Ovary (tissue), 9 donors: ENCODE measurements around the gene DNHD1. TPM values are rescaled to one million over a fixed set of nuclear protein-coding genes. Genes with fewer than 3 reads are reported as not detected.

ENCODE experiments used
- DNase-seq, 5 donors: peaks; one replicate each; pipeline ENCODE4 v3.0.0-alpha.2; 2019 to 2020
- H3K27ac ChIP-seq, 2 donors: fragments of 200-600 bp; one replicate each; pipeline versions ENCODE4 v1.5.1 to v1.8.0; 2019 to 2022
- H3K27me3 ChIP-seq: fragments of 200-600 bp; one replicate; pipeline ENCODE4 v1.8.0; 2022
- H3K36me3 ChIP-seq: fragments of 200-600 bp; sonication (generic); one replicate; pipeline ENCODE4 v1.5.1; 2019
- H3K4me1 ChIP-seq: one replicate; pipeline ENCODE4 v1.8.1; 2013; ENCODE audit warnings: mild to moderate bottlenecking, moderate library complexity; ENCODE audit not compliant: insufficient read depth
- H3K4me3 ChIP-seq: fragments of 200-600 bp; sonication (generic); one replicate; pipeline ENCODE4 v1.5.1; 2017
- H3K9me3 ChIP-seq, 2 donors: fragments of 200-600 bp in 1 of 2; sonication (generic) in 1 of 2; one replicate each; pipeline versions ENCODE4 v1.5.1 to v1.8.1; 2013 to 2019; ENCODE audit warnings: mild to moderate bottlenecking in 1 of 2, moderate library complexity in 1 of 2
- EP300 ChIP-seq: sonication (generic); formaldehyde crosslinking; IDR thresholded peaks from one replicate; pipeline ENCODE4 v1.6.1; 2017; ENCODE audit warnings: antibody characterized with exemption
- POLR2A ChIP-seq: fragments of 450-650 bp; IDR thresholded peaks from one replicate; pipeline ENCODE4 v1.6.1; 2017; ENCODE audit warnings: antibody characterized with exemption, mild to moderate bottlenecking, moderate library complexity
- WGBS, 3 donors: extraction: QIAGEN DNeasy Blood & Tissue Kit in 1 of 3; methylation state at CpG; one replicate each; pipeline versions ENCODE4 v1.1.5 to v1.1.7; 2013 to 2017; 5-methylcytosine and 5-hydroxymethylcytosine counted together
- intact Hi-C, 4 donors: fragments of 100-400 bp; cut with DNase I; formaldehyde crosslinking; loops; one replicate each; pipeline versions ENCODE4 v1.11.0 to v1.15.1; 2022 to 2023
- polyA plus RNA-seq, 2 donors: library from polyadenylated mRNA; stranded (reverse); fragments of 200-250 nt in 1 of 2; fragments of 350-450 nt in 1 of 2; fragmentation: Illumina TruSeq in 1 of 2; extraction: RNeasy Lipid Tissue Mini Kit (QIAGEN cat#74804) in 1 of 2; gene quantifications; one replicate each; pipeline ENCODE4 v1.2.3, GENCODE V29; 2013 to 2014
- total RNA-seq, 7 donors: library from RNA; depleted of rRNA in 2 of 7; stranded (reverse); fragments of >200 nt in 2 of 7; fragmentation: NEBNext Ultra II Directional in 3 of 7; extraction: Animal tissue kit (Norgen Biotek cat#: 25700) in 3 of 7; gene quantifications; one replicate each; pipeline versions ENCODE4 v1.1.0 to v1.2.4, GENCODE V29; 2016 to 2023
- TF ChIP-seq, protein P1 (sequence below), 3 donors: fragments of 450-650 bp in 2 of 3; fragments of 200-600 bp in 1 of 3; IDR thresholded peaks; one replicate each; pipeline versions ENCODE4 v1.5.1 to v1.8.0; 2016 to 2022; ENCODE audit warnings: antibody characterized with exemption in 3 of 3, mild to moderate bottlenecking in 1 of 3
- donor health status: DM: no; HTN: no; CAD: no; lungs with moderate emphysema.
- donor health status: DM: no; HTN: no; CAD: no.
- donor health status: Bipolar disorder and iron deficiency.
- donor health status: DM: yes; HTN: yes; CAD: no.
- donor health status: DM: no; HTN: no; CAD: no.
- donor health status: DM: yes; HTN: yes; CAD: no.

The DNHD1 gene
- total and polyA plus RNA-seq, 9 donors, result 4.0 to 27.6 (median 9.2) TPM

DNA sequence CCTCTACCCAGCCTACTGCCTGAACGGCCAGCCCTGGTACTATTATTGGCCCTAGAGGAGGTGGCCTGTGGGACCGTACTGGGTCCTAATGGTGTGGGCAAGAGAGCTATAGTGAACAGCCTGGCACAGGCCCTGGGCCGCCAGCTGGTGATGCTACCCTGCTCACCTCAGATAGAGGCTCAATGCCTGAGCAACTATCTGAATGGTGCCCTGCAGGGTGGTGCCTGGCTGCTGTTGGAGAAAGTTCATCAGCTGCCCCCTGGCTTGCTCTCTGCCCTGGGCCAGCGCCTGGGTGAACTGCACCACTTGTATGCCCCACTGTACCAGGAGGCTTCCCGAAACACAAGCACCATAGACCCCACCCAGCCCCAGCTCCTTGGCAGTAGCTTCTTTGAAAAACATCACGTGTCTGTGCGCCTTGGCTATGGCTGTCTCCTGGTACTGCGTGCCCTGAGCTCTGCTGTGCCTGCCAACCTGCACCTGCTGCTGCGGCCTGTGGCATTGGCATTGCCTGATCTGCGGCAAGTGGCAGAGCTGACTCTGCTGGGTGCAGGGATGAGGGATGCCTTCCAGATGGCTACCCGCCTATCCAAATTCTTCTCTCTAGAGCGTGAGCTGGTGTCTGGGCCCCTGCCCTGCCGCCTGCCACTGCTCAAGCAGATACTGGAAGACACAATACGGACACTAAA, 49.0 kb downstream of the DNHD1 start:
- WGBS, 3 donors, result 96% methylated on average over 14 of the region's 14 CpGs
- Histone ChIP-seq H3K9me3 (no peaks in the 10 kb centered on the region), H3K4me1 (no peaks in the 10 kb centered on the region), H3K36me3 (no peaks in the 10 kb centered on the region), H3K27me3 (no peaks in the 10 kb centered on the region), H3K27ac (no peak overlapping the region), H3K4me3 (no peak overlapping the region)
- DNase-seq, result no peak
- TF ChIP-seq POLR2A (no peak), EP300 (no peak)
- TF ChIP-seq, protein P1, sequence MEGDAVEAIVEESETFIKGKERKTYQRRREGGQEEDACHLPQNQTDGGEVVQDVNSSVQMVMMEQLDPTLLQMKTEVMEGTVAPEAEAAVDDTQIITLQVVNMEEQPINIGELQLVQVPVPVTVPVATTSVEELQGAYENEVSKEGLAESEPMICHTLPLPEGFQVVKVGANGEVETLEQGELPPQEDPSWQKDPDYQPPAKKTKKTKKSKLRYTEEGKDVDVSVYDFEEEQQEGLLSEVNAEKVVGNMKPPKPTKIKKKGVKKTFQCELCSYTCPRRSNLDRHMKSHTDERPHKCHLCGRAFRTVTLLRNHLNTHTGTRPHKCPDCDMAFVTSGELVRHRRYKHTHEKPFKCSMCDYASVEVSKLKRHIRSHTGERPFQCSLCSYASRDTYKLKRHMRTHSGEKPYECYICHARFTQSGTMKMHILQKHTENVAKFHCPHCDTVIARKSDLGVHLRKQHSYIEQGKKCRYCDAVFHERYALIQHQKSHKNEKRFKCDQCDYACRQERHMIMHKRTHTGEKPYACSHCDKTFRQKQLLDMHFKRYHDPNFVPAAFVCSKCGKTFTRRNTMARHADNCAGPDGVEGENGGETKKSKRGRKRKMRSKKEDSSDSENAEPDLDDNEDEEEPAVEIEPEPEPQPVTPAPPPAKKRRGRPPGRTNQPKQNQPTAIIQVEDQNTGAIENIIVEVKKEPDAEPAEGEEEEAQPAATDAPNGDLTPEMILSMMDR (IDR thresholded peaks at IDR 0.05), result no peak
- intact Hi-C loops, result no loop called here

DNA sequence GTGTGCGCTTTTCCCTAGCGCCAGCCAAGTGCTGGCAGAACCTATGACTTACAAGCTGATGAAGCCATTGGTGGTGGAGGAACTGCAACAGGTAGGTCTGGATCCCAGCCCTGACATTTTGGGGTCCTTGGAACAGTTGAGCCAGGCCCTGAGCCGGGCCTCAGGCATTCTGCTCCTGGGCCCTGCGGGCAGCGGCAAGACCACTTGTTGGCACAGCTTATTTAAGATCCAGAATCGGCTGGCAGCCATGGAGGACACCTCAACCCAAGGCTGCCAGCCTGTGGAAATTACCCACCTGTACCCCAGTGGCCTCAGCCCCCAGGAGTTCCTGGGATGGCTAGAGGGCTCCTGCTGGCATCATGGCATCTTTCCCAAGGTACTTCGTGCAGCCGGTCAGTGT, 49.7 kb downstream of the DNHD1 start:
- no peak for TF ChIP-seq EP300
- TF ChIP-seq, protein P1 (IDR thresholded peaks at IDR 0.05), result no peak
- TF ChIP-seq POLR2A, result no peak
- WGBS, 3 donors, result 95 to 97% (median 97%) methylated on average over 8 of the region's 8 CpGs
- no peak overlapping the region for H3K27ac ChIP-seq
- no peaks in the 10 kb centered on the region for H3K27me3 ChIP-seq
- intact Hi-C loops, result no loop called here
- no peaks in the 10 kb centered on the region for H3K4me1 ChIP-seq
- H3K9me3 ChIP-seq, result no peaks in the 10 kb centered on the region
- H3K36me3 ChIP-seq, result no peaks in the 10 kb centered on the region
- no peak overlapping the region for H3K4me3 ChIP-seq
- no peak for DNase-seq

DNA sequence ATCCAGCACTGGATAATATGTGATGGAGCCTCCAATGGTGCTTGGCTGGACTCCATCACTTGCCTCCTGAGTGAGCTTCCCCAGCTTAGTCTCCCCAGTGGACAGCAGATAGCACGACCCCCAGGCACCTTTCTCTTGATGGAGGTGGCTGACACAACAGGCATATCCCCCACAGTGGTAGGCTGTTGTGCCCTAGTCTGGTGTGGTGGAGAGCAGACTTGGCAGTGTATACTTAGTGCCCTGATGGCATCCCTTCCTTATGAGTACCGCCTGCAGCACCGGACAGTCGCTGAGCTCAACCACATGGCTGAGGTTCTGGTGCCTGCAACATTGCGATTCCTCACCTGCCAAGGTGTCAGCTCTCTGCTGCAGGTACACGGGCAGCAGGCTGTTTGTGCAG, 50.1 kb downstream of the DNHD1 start:
- WGBS, 3 donors, result 93 to 97% (median 96%) methylated on average over 3 to 6 of the region's 6 CpGs
- no peak overlapping the region for H3K27ac ChIP-seq
- TF ChIP-seq POLR2A (no peak), EP300 (no peak)
- TF ChIP-seq, protein P1 (IDR thresholded peaks at IDR 0.05), result no peak
- H3K36me3 ChIP-seq, result no peaks in the 10 kb centered on the region
- no peaks in the 10 kb centered on the region for H3K4me1 ChIP-seq
- DNase-seq, result no peak
- H3K27me3 ChIP-seq, result no peaks in the 10 kb centered on the region
- intact Hi-C loops, result no loop called here
- H3K4me3 ChIP-seq, result no peak overlapping the region
- no peaks in the 10 kb centered on the region for H3K9me3 ChIP-seq

DNA sequence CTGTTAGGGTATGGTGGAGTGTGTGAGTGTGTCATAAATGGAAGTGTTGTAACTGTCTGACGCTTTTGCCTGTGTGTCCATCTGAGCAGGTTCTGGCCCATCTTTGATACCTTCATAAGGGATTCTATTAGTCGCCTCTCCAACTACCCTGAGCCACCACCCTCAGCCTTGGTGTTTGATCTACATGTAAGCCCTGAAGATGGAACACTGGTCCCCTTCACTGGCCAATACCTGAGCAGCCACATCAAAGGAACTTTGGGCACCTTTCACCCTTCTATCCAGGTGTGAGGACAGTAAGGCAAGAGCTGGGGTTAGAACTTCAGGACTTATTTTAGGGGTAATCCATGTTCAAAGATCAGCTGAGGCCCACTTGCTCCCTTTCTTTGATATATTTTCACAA, 51.0 kb downstream of the DNHD1 start:
- Histone ChIP-seq H3K27me3 (no peaks in the 10 kb centered on the region), H3K4me1 (no peaks in the 10 kb centered on the region), H3K27ac (no peak overlapping the region), H3K4me3 (no peak overlapping the region), H3K36me3 (no peaks in the 10 kb centered on the region), H3K9me3 (no peaks in the 10 kb centered on the region)
- 91 to 98% (median 98%) methylated on average over 2 of the region's 2 CpGs for WGBS, 3 donors
- no peak for DNase-seq
- TF ChIP-seq EP300 (no peak), POLR2A (no peak)
- TF ChIP-seq, protein P1 (IDR thresholded peaks at IDR 0.05), result no peak
- intact Hi-C loops, result no loop called here
